Erythroblast (primary cell): ENCODE measurements around the gene ADARB2.

Experiments
- DNase-seq, 2 experiments: peaks; one replicate each; lab custom pipeline; 2025; lab: John Stamatoyannopoulos, UW
- GATA1 ChIP-seq: IDR thresholded peaks from 2 replicates; pipeline ENCODE4 v1.6.1; 2011; ENCODE audit warnings: low read depth, mild to moderate bottlenecking, control low read depth, low read length, moderate library complexity
- POLR2A ChIP-seq: IDR thresholded peaks from 2 replicates; pipeline ENCODE4 v1.6.1; 2011; ENCODE audit warnings: mild to moderate bottlenecking, low read length

The ADARB2 gene

DNA sequence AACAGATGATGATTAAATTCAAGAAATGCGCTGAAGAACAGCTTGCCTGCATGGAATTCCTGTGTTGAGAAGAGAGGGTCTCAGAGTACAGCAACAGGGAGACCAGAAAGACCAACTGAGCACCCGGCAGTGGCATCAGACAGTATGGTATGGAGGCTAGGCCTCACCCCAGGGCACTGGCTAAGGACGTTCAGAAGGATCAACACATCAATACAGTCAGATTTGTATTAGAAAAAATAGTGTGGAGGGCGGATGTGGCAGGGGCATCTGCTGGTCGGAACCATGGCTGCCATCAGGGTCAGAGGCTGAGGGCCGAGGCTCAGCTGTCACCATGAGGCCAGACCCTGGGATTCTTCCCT, 142.1 kb downstream of the ADARB2 start:
- DNase-seq = no peak
- TF ChIP-seq POLR2A = no peak
- no peak for TF ChIP-seq GATA1

DNA sequence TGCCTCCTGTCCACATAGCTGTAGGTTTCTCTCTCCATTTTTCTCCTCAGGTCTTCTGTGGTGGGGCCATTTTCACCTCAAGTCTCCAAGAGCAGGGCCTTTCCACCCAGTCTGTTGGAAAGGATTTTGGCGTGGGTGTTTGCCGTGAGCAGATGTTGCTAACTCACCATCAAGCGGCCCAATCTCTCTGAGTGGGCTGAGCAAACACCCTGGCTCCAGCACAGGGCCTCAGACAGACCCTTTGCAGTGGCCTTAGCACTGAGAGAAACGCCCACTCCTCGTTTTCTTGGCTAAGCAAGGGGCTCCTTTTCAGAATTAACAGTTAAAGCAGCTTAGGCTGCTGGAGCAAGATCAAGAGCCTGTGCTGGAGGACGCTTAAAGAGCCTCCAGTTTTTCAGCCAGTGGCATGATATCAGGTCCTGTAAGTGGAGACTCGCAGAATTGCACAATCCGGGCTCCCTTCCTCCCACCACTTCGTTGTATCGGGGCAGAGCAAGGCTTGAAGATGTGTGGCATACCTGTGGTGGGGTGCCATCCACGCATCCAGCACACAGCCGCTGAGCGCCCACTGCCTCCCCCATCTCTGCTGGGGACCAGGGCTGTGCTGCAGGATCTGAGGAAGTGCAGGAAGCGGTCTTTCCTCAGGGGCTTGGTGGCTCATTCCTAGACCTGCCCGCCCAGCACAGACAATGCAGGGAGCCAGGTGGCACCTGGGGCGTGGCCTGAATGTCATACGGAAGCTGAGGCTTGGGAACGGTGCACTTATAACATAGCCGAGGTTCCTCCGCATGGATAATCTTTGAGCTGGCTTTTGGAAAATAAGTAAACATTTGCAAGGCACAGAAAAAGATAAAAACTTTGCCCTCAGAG, 142.7 kb downstream of the ADARB2 start:
- no peak for DNase-seq
- TF ChIP-seq GATA1 (no peak), POLR2A (no peak)

DNA sequence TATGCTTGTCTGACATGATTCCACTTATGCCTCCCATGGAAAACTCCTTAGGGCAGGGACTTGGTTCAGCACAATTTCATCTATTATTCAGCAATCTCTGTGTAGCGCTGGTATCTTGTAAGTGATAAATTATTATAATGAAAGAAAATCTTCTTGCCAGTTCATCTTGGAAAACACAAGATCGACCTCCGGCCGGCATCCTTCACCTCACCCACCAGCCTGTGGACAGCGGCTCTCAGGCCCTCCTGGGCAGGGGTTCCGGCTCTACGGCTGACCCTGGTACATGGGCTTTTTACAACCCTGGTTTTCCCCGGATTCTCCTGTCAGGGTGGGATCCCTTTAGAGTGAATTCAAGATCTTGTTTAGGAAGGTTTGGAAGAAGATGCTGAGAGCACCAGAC, 145.6 kb downstream of the ADARB2 start:
- TF ChIP-seq POLR2A (no peak), GATA1 (no peak)
- DNase-seq = no peak

GRCh38 chr10:1591045-1591444, 146.3 kb downstream of the ADARB2 start:
- TF ChIP-seq POLR2A (no peak), GATA1 (no peak)
- DNase-seq = no peak

GRCh38 chr10:1589257-1589656, 148.1 kb downstream of the ADARB2 start:
- TF ChIP-seq POLR2A = no peak
- no peak for TF ChIP-seq GATA1
- DNase-seq = no peak

GRCh38 chr10:1582739-1583138, 154.6 kb downstream of the ADARB2 start:
- TF ChIP-seq GATA1 (no peak), POLR2A (no peak)
- DNase-seq = no peak

GRCh38 chr10:1581189-1581588, 156.1 kb downstream of the ADARB2 start:
- TF ChIP-seq GATA1 (no peak), POLR2A (no peak)
- DNase-seq = no peak

- TF ChIP-seq POLR2A (no peak), GATA1 (no peak)
- DNase-seq = no peak
Measured at GRCh38 chr10:1579671-1580070, 157.7 kb downstream of the ADARB2 start.

DNA sequence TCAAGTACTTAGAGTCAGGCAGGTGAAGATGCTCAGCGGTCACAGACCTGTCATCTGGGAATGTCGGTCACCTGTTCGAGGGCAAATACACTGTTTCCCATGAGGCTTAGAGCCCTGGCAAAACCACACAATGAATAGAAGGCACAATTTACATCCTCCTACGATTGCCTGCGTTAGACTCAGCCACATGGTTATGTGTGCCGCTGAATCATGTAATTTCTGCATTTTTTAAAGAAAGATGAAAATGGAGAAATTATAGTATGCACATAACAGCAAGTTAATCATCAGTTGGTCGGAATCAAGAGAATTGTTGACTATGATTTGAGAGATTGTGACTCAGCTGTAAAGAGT, 158.2 kb downstream of the ADARB2 start:
- TF ChIP-seq GATA1 (no peak), POLR2A (no peak)
- DNase-seq = no peak

DNA sequence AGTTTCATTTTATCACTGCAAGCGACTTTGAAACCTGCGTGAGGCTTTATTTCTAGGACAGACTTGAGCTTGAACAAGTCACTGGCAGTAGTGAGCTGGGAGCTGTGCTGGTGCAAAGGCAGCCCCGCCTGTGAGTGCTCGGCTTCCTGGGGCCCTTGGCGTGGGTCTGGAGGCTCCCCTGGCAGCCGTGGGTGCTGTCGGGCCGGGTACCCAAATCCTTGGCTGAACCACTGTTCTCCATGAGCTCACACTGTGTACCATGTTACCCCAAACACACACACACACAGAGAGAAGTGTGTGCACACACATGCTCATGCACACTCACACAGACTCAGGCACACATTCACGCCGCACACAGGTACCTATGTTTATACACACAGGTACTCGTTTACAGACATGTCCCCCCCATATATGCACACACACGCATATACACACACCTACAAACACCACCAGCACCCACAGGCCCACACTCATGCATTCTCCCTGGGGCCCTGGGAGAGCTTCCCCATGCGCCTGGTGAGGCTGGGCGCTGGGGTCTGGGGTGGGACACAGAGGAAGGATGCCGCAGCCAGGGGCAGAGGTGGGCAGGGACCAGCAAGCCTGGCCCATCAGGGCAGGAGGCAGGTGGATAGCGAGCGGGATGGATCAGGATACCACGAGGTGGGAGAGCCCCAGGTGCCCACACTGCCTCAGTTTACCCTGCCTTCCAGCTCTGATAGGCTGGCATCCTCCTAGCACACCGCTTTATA, 158.8 kb downstream of the ADARB2 start:
- TF ChIP-seq GATA1 (no peak), POLR2A (no peak)
- no peak for DNase-seq

GRCh38 chr10:1577945-1578344, 159.4 kb downstream of the ADARB2 start:
- TF ChIP-seq POLR2A = no peak

GRCh38 chr10:1577373-1577770, 160.0 kb downstream of the ADARB2 start:
- DNase-seq = no peak

More at GRCh38 chr10:1577945-1578344, 159.4 kb downstream of the ADARB2 start:
- DNase-seq = no peak

DNA sequence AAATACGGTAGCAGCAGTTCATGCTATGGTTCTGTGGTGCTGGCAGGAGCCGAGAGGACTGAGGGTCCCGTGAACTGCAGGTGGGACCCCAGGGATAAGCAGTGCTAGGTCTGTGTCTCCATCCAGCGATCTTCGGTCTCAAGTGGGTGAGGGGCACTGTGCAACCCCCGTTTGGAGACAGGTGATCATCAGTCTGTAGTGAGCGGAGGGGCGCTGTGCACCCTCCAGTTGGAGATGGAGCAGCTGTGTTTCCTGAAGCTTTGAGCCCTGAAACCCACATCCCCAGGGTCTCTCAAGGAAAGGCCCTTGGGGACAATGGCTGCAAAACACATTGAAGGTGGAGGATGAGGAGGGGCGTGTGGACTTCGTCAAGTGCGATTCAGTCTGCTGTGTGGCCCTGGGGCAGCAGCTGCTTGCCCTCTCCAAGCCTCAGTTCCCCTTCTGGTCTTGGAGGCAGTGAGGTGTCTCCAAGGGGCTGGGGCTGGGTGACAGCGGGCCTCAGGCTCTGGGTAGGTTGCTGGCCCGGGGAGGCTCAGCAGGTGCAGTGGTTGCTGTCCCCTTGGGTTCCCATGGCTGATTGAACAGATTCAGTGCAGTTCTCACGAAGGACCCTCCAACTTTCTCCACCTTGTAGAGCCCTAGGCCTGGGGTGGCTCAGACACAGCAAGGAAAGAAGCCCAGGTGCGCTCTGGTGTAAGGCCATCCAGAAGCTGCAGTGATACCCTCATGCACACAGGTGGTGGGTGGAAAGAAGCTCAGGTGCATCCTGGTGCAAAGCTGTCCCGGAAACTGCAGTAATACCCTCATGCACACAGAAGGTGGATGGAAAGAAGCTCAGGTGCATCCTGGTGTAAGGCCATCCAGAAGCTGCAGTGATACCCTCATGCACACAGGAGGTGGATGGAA, 160.6 kb downstream of the ADARB2 start:
- TF ChIP-seq POLR2A (no peak), GATA1 (no peak)
- no peak for DNase-seq

More at GRCh38 chr10:1577373-1577770, 160.0 kb downstream of the ADARB2 start:
- no peak for TF ChIP-seq GATA1
- no peak for TF ChIP-seq POLR2A
